ENCODE results near the gene AFG1L.
A peak's percentile ranks its signal among the peaks of the same experiment; 100 is the strongest.
"Not testable (repeated sequence)": the region's sequence is repeated elsewhere in the genome, so short reads cannot be mapped to it uniquely, and the experiment has no call there.

The AFG1L gene

GRCh38 chr6:108294727-108295625, at the start of gene AFG1L:
AFG1L (plus strand) TSS chr6:108295054; CDS start chr6:108295080, 26 bp downstream.
- DNase-seq, result peak; percentile 93

DNA sequence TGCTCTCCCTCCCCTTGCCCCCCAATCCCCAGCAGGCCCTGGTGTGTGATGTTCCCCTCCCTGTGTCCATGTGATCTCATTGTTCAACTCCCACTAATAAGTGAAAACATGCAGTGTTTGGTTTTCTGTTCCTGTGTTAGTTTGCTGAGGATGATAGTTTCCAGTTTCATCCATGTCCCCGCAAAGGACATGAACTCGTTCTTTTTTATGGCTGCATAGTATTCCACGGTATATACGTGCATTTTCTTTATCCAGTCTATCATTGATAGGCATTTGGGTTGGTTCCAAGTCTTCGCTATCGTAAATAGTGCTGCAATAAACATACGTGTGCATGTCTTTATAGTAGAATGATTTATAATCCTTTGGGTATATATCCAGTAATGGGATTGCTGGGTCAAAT, 49.8 kb upstream of the AFG1L start:
- not testable (repeated sequence) for DNase-seq

DNA sequence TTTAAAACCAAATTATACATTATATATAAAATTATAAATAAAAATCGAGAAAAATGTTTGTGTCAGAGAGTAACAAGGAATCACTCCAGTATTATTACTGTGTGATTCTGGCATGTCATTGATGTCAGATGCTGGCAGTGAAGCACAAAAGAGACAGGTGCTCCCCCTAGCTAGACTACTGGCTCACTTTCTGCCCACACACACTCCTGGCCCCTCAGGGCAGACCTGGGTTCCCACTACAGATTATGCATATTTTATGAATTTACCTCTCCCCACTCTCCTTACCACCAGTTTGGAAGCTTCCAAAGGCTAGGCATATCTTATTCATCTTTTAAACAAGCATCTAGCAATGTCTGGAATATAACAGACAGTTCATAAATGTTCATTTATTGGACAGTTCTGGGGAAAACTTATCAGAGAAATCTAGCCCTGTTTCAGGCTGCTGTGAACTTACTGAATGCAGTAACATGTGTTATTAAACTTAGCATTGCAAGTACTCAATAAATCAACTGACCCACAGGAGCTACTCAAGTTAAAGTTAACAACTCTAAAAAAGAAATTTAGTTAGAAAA, 46.8 kb upstream of the AFG1L start:
- DNase-seq, result no peak

- no peak for DNase-seq
These were observed 44.5 kb upstream of the AFG1L start for GRCh38 chr6:108250240-108250866.

GRCh38 chr6:108251252-108251651, 43.6 kb upstream of the AFG1L start:
- DNase-seq, result no peak

- DNase-seq, result no peak
These were observed 42.8 kb upstream of the AFG1L start for GRCh38 chr6:108252055-108252454.

DNA sequence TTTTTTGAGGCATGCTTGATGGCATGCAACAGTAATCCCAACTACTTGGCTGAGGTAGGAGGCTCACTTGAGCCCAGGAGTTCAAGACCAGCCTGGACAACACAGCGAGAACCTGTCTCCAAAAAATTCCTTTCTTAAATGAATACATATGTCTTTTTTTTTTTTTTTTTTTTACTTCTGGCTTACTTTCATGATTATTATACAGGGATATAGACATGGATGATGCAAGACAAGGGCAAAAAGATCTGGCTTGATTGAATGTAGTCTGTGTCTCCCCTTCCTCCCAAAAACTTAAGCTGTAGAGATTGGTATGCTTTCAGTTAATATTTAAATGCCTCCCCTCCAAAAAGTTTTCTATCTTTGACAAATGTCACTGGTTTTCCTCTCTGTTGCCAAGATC, 41.6 kb upstream of the AFG1L start:
- no peak for DNase-seq

DNA sequence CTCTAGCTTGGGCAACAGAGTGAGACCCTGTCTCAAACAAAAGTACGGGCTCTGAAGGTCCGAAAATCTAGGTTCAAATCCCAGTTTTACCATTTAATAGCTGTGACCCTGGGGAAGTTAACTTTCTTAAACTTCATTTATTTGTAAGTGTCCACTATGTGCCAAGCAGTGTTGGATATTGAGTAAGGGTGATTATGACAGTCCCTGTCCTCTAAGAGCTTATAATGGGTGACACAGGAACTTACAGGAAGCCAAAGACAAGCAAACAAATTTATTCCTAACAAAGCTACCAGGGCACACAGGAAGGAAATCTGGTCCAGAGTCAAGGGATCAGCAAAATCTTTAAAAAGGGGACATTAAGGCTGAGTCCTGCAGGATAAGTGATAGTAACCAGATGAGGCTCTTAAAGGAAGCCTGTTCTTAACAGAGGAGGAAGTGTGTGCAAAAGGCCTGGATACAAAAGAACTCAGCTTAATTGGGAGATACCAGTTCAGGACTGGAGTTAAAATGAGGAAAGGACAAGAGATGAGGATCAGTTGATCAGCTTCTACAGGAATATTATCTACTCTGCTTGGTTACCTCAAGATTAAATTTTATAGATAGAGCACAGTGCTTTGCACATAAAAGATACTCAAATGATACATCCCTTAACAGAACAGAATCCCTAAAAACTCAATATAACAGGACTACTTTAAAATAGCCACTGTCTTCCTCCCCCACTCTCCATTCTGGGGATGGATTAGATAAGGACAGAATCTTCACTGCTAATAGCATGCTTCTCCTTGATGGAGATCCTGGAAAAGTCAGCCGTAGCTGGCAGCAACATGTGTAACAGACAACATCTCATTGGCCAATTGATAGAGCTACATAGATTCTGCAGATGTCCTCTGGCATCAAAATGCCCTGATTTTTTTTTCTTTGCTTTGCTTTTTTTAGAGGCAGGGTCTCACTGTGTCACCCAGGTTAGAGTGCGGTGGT, 40.1 kb upstream of the AFG1L start:
- DNase-seq, result no peak

DNA sequence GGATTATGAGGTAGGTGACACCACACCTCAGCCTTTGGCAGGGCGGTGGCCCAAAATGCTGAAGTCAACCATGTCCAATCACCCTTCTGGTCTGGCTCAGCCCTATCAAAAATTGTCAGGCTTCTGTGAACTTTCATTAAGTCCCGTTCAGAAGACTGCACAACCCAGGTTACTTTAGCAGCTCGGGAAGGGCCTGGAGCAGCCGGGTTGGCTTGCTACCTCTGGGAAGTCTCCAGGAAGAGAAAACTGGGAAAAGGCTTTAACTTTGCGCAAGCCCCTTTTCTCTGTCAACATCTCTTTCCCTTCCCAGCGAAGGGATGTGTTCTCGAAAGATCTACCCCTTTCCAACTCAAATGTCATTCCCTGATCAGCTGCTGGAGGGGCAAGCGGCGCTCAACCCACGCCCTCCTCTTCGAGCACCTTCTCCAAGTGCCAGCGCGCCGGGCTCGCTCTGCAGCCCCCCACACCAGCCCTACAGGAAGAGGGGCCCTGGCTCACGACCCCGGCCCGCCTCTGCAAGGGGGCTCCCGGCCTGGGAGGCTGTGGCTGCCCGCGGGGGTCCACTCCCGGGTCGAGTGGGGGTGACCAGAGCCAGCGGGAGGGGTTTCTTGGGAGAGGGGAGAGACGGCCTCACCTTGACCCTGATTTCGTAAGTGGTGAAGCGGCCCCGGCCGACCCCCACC, 34.6 kb upstream of the AFG1L start:
- DNase-seq, result peak; percentile 31

DNA sequence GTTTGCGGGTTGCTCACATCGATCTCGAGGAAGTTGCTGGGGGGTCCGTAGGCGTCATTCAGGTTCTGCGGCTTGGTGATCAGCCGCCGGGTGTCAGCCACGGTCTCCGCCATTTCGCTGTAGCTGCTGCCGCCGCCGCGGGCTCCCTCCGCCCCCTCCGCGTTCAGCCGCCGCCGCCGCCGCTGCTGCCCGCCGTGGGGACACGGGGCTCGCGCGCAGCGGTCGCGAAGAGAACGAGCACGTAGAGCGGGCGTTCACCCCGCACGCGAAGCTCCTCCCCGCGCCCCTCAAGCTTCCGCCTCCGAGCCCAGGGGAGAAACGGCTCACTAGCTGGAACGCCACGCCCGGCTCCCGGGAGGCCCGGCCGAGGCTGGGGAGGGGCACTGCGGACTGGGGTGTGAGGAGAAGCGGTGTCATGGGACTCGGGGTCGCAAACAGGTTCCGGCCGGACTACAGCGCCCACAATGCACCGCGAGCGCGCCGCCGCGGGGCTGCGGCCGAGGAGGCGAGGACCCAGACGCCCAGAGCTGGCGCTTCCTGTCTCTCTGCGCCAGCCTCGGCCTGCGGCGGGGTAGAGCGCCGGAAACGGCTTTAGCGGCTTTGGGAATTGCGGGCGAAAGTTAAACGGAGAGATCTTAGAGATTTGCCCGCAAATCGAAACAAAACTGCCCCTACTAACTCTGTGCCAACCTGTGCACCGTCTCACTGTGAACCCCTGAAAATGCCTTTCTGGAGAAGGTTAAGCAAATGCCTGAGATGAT, 33.9 kb upstream of the AFG1L start, which contains the start of gene SNX3:
TSS of gene SNX3 (minus strand) at position 232 of the 761 bp plus-strand sequence. CDS start at position 113, 119 bp downstream.
- peak; percentile 95 for DNase-seq

DNA sequence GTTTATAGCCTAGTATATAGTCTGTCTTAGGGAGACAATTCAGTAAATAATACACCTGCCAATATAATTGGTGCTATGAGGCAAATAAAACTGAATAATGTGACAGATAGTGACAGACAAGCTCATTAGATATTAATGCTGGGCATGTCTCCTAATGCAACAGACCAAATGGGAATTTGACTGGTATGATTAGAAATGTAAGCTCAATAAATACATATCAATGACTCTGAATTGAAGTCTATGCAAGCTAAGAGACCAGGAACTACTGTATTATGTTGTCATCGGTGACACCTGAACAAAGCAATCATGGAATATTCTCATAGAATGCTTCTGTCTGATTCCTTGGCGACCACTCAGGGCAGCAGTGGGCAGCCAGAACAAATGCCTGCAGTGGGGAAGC, 31.5 kb upstream of the AFG1L start:
- no peak for DNase-seq

DNA sequence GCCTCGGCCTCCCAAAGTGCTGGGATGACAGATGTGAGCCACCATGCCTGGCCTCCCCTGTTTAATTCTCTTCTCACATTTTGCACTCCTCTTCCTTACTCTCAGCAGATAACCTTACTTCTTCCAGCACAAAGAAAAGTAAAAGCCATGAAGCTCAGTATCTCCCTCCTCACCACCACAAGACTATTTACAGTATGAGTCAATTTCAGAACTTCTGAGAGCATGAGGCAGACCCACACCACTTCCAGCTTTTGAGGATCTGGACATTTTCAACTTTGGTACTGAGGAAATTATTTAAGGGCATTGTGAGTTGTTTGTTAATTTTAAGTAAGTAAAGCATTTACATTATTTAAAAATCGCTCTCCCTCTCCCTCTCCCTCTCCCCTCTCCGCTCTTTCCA, 26.0 kb upstream of the AFG1L start:
- DNase-seq, result no peak

GRCh38 chr6:108269955-108270354, 24.9 kb upstream of the AFG1L start:
- DNase-seq, result not testable (repeated sequence)

- no peak for DNase-seq
These were observed 20.3 kb upstream of the AFG1L start for GRCh38 chr6:108274546-108274945.

- no peak for DNase-seq
These were observed 18.9 kb upstream of the AFG1L start for GRCh38 chr6:108275976-108276375.

GRCh38 chr6:108277295-108277694, 17.6 kb upstream of the AFG1L start:
- no peak for DNase-seq

- DNase-seq, result no peak
These were observed 17.0 kb upstream of the AFG1L start for GRCh38 chr6:108277831-108278230.

DNA sequence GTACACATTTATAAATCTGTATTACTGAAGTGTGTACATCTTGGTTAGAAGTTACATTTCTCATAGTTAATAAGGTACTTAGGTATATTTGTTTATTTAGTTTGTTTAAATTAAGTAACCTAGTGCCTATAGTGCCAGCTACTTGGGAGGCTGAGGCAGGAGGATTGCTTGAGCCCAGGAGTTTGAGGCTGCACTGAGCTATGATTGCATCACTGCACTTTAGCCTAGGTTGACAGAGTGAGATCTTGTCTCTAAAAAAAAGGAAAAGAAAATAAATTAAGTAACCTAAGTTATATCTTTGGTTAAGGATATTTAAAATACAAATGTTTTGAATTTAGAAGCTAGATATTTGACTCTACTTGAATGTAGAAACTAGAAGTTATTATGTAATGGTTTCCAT, 9.5 kb upstream of the AFG1L start:
- DNase-seq, result no peak

DNA sequence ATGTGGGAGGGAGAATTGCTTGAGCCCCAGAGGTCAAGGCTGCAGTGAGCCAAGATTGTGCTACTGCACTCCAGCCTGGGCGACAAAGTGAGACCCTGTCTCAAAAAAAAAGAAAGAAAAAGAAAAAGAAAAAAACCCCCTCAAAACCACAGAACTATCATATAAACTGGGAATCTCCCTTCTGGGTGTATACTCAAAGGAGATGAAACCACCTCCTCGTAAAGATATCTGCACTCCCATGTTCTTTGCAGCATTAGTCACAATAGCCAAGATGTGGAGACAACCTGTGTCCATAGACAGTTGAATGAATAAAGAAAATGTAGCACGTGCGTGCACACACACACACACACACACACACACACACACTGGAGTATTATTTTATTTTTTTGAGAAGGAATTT, 8.5 kb upstream of the AFG1L start:
- DNase-seq, result no peak

- no peak for DNase-seq
These were observed 7.5 kb upstream of the AFG1L start for GRCh38 chr6:108287373-108287772.

DNA sequence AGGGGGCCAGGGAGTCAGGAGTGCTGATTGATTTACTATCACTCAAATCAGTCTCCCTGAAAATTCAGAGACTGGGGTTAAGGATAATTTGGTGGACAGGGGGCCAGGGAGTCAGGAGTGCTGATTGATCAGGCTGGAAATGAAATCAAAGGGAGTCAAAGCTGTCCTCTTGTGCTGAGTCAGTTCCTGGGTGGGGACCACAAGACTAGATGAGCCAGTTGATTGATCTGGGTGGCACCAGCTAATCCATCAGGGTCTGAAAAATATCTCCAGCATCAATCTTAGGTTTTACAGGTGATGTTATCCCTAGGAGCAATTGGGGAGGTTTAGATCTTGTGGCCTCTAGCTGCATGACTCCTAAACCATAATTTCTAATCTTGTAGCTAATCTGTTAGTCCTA, 6.1 kb upstream of the AFG1L start:
- DNase-seq, result no peak
